BLaER1 (cell line): ENCODE results near the gene FLNB.
"Not testable (repeated sequence)": the region's sequence is repeated elsewhere in the genome, so short reads cannot be mapped to it uniquely, and the experiment has no call there.

Experiments used
- H3K27ac ChIP-seq: shearing (Covaris generic); formaldehyde crosslinking; 2 replicates; pipeline ENCODE4 v1.8.1; 2022
- H3K27me3 ChIP-seq: shearing (Covaris generic); formaldehyde crosslinking; 2 replicates; pipeline ENCODE4 v1.8.1; 2022
- H3K36me3 ChIP-seq: shearing (Covaris generic); formaldehyde crosslinking; 2 replicates; pipeline ENCODE4 v1.8.1; 2022
- H3K4me1 ChIP-seq: shearing (Covaris generic); formaldehyde crosslinking; 2 replicates; pipeline ENCODE4 v1.8.1; 2022
- H3K4me2 ChIP-seq: shearing (Covaris generic); formaldehyde crosslinking; 2 replicates; pipeline ENCODE4 v1.8.1; 2022
- H3K4me3 ChIP-seq: shearing (Covaris generic); formaldehyde crosslinking; 2 replicates; pipeline ENCODE4 v1.8.1; 2022
- H3K9ac ChIP-seq: shearing (Covaris generic); formaldehyde crosslinking; 2 replicates; pipeline ENCODE4 v1.8.1; 2022
- H3K9me3 ChIP-seq: shearing (Covaris generic); formaldehyde crosslinking; 2 replicates; pipeline ENCODE4 v1.8.1; 2022
- H4K20me1 ChIP-seq: shearing (Covaris generic); formaldehyde crosslinking; 2 replicates; pipeline ENCODE4 v1.8.1; 2022
- Cebpa-rat ChIP-seq: shearing (Covaris generic); IDR thresholded peaks from 2 replicates; pipeline ENCODE4 v1.8.1; 2022

Gene FLNB

DNA sequence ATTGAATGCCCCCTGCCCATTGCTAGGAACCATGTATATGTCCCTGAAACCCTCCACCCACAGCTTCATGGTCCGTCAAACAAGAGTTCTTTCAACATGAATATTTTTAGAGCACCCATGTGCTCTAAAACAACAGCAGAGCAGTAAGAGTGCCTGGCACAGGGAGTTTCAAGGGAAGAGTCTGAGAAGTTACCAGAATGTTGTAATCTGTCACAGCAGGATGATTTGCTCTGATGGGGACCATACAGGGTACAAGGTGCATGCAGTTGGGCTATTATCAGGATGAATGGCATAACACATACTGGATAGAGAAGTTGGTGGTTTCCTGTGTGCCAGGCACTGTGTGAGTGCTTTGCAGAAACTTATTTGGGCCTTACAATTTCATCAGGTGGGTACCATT, 27.8 kb upstream of the FLNB start:
- H3K9ac ChIP-seq = no peak overlapping the region
- no peaks in the 10 kb centered on the region for H3K27me3 ChIP-seq
- no peaks in the 10 kb centered on the region for H4K20me1 ChIP-seq
- peaks cover 53% of the 10 kb centered on the region for H3K4me1 ChIP-seq
- TF ChIP-seq Cebpa-rat = no peak
- no peaks in the 10 kb centered on the region for H3K36me3 ChIP-seq
- peak overlapping the region; percentile 43 for H3K4me2 ChIP-seq
- no peaks in the 10 kb centered on the region for H3K9me3 ChIP-seq
- no peak overlapping the region for H3K4me3 ChIP-seq
- H3K27ac ChIP-seq = peak overlapping the region; percentile 47; the same call in 1 of the 2 replicates

DNA sequence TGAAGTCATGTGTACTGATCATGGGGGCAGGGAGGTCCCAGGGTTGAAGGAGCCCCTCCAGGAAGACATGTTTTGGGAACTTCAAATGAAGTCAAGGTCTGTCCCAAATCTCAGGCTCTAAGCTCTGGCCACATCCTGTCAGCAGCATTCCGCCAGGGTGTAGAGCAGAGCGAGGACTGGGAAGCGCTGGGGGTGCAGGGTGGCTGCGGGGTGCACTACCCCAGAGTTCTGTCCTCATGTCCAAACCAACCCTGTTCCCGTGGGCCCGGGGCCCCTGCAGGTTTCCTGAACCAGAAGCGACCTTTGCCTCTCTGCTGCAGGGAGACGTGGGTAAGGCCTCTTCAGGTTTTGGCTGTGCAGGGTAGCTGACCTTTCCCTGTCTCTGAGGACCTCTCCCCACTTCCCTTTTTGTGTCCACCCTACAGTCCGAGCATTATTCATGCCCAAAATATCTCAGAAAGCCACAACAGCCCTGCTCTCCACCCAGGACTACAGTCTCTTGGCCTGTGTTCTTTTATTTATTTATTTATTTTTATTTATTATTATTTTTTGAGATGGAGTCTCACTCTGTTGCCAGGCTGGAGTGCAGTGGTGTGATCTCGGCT, 26.6 kb upstream of the FLNB start:
- peak overlapping the region; percentile 27; the same call in 1 of the 2 replicates for H3K27ac ChIP-seq
- TF ChIP-seq Cebpa-rat = no peak

DNA sequence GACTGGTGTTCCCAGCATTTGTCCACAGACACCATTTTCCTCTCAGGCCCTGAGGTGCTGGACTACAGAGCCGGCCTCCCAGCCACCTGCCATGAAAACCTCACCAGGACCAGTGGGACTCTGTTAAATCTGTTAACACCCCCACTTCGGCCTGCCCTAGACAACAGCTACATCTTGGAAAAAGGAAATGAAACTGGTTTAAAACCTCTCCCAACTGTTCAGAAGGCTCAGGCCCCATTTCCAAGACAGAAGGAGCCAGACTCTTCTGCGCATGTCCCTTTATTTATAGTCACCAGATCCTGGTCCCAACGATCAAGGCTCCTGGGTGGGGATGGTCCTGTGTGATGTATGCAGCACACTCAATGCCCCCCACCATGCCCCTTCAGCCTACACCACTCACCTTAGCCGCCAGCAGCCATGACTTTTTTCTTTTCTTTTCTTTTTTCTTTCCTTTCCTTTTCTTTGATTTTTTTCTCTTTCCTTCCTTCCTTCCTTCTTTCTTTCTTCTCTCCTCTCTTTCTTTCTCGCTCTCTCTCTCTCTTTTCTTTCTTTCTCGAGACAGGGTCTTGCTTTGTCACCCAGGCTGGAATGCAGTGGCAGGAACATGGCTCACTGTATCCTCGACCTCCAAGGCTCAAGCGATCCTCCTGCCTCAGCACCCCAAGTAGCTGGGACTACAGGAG, 25.5 kb upstream of the FLNB start:
- Histone ChIP-seq H3K27me3 (no peaks in the 10 kb centered on the region), H3K4me3 (no peak overlapping the region), H3K9me3 (no peaks in the 10 kb centered on the region), H4K20me1 (no peaks in the 10 kb centered on the region), H3K36me3 (no peaks in the 10 kb centered on the region), H3K4me2 (peak overlapping the region; percentile 79), H3K9ac (no peak overlapping the region), H3K27ac (peak overlapping the region; percentile 70), H3K4me1 (peaks cover 53% of the 10 kb centered on the region)
- TF ChIP-seq Cebpa-rat = no peak

More for the DNA sequence above, 26.6 kb upstream of the FLNB start:
- Histone ChIP-seq H3K9me3 (no peaks in the 10 kb centered on the region), H4K20me1 (no peaks in the 10 kb centered on the region), H3K27me3 (no peaks in the 10 kb centered on the region), H3K4me3 (no peak overlapping the region), H3K36me3 (no peaks in the 10 kb centered on the region), H3K4me2 (peak overlapping the region; percentile 43), H3K4me1 (peaks cover 53% of the 10 kb centered on the region), H3K9ac (no peak overlapping the region)

DNA sequence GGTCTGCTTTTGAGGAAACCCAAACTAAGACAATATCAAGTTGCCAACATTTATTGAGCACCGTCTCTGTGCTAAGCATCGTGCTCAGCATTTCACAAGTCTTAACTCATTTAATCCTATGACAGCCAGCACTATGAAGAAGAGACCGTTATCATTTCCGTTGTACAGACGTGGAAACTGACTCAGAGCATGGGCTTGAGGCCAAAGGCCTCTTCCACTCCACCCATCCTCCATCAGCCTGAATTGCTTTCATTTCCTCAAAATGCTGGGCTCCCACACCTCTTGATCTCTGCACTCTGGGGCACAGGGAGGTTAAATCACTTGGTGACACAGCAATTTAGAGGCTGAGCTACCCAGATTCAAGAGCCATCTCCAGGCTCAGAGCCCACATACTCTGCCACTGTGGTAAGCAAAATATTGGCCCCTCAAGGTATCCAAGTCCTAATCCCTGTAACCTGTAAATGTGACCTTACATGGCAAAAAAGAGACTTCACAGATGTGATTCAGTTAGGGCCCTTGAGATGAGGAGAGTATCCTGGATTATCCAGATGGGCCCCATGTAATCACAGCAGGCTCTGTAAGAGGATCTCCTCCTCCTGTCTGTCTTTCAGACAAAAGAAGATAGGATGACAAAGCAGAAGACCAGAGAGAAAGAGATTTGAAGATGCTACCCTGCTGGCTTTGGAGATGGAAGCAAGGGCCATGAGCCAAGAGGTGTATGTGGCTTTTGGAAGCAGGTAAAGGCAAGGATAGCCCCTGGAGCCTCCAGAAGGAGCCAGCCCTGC, 24.3 kb upstream of the FLNB start:
- H3K9ac ChIP-seq = no peak overlapping the region; the same call in 1 of the 2 replicates
- peak overlapping the region; percentile 70 for H3K27ac ChIP-seq
- no peak for TF ChIP-seq Cebpa-rat
- no peaks in the 10 kb centered on the region for H4K20me1 ChIP-seq
- H3K27me3 ChIP-seq = no peaks in the 10 kb centered on the region
- no peak overlapping the region for H3K4me3 ChIP-seq
- peak overlapping the region; percentile 79 for H3K4me2 ChIP-seq
- H3K9me3 ChIP-seq = no peaks in the 10 kb centered on the region
- no peaks in the 10 kb centered on the region for H3K36me3 ChIP-seq
- peaks cover 53% of the 10 kb centered on the region for H3K4me1 ChIP-seq

DNA sequence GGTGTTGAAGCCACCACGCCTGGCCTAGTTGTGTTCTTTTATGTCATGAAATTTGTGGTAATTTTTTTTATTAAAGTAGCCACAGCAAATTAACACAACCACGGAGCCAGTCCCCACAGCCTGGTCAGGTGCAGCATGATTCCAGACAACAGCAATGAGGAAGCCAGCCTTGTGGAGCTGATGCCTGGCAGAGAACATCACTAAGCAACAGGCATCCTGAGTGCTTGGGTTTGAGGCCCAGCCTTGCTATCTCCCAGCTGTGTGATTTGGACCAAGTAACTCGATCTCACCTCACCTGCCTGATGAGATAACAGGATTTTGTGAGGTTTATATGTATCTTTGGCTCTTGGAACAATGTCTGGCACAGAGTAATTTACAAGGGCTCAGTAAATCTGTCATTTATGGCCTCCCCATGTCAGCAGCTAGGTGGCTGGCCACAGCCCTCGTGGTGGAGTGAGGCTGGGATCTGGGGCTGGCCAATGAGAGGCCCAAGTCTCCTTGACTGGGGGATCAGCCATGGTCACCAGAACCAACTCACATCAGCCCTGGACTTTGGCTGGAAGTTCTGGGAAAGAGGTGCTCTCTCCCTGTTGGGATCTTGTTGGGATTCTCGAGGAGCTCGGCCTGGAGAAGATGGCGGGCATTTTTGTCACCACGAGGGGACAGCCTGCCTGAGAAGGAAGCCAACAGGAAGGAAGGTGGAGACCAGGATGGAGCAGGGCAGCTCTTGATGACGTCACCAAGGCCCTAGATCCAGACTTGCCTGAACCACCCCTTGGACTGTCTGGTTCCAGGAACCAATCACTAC, 22.8 kb upstream of the FLNB start:
- no peak for TF ChIP-seq Cebpa-rat
- no peak overlapping the region for H3K4me2 ChIP-seq
- H3K9me3 ChIP-seq = no peaks in the 10 kb centered on the region
- H4K20me1 ChIP-seq = no peaks in the 10 kb centered on the region
- no peaks in the 10 kb centered on the region for H3K36me3 ChIP-seq
- H3K27me3 ChIP-seq = no peaks in the 10 kb centered on the region
- H3K4me3 ChIP-seq = no peak overlapping the region
- peaks cover 43% of the 10 kb centered on the region for H3K4me1 ChIP-seq
- H3K9ac ChIP-seq = no peak overlapping the region
- H3K27ac ChIP-seq = no peak overlapping the region

DNA sequence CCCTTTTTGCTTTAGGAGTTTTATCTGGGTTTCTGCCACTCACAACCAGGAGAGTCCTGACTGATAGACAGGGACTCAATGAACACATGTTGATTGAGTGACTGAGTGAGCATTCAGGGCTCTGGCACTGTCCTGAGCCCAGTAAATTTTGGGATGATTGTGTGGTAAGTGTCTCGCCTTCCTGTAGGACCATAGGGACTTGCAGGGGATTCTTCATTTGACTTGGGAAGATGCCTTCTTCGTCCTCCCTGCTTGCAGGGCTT, 22.3 kb upstream of the FLNB start:
- Histone ChIP-seq H3K27ac (no peak overlapping the region), H3K4me1 (peaks cover 37% of the 10 kb centered on the region), H3K4me3 (no peak overlapping the region), H3K27me3 (no peaks in the 10 kb centered on the region), H3K4me2 (no peak overlapping the region), H3K9ac (no peak overlapping the region), H4K20me1 (no peaks in the 10 kb centered on the region), H3K9me3 (no peaks in the 10 kb centered on the region), H3K36me3 (no peaks in the 10 kb centered on the region)
- TF ChIP-seq Cebpa-rat = no peak

DNA sequence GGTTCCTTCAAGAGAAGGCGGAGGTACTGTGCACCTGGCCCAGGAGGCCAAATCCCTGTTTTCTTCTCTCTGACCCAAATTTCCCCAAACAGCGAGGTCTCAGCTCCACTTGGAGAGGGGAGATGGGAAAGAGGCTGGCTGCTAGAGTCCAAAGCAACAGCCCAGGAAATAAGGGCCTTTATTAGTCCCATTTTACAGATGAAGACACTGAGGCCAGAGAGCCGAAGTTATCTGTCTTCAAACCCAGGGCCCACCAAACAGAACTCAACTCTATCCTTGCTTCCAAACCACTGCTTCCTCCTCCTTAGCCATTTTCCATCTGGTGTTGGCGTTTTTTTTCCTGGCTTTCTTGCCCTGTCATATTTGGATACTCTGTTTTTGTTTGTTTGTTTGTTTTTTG, 22.0 kb upstream of the FLNB start:
- H3K27me3 ChIP-seq = no peaks in the 10 kb centered on the region
- H3K9me3 ChIP-seq = no peaks in the 10 kb centered on the region
- H3K4me2 ChIP-seq = no peak overlapping the region
- H3K4me3 ChIP-seq = no peak overlapping the region
- no peak overlapping the region for H3K27ac ChIP-seq
- no peaks in the 10 kb centered on the region for H3K36me3 ChIP-seq
- TF ChIP-seq Cebpa-rat = no peak
- peaks cover 34% of the 10 kb centered on the region for H3K4me1 ChIP-seq
- no peak overlapping the region for H3K9ac ChIP-seq
- H4K20me1 ChIP-seq = no peaks in the 10 kb centered on the region

DNA sequence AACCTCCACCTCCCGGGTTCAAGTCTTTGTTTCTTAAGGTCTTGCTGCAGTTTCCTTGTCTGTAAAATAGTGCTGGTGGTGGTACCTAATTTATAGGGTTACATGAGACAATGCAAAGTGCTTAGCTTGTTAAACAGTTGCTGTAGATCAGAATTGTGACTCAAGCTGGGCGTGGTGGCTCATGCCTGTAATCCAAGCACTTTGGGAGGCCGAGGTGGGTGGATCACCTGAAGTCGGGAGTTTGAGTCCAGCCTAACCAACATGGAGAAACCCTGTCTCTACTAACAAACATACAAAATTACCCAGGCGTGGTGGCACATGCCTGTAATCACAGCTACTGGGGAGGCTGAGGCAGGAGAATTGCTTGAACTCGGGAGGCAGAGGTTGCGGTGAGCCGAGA, 19.0 kb upstream of the FLNB start:
- not testable (repeated sequence) for H3K27ac ChIP-seq, H3K4me3 ChIP-seq, H3K36me3 ChIP-seq, H3K9ac ChIP-seq, H3K4me1 ChIP-seq, H3K4me2 ChIP-seq, H3K9me3 ChIP-seq, H4K20me1 ChIP-seq, H3K27me3 ChIP-seq

DNA sequence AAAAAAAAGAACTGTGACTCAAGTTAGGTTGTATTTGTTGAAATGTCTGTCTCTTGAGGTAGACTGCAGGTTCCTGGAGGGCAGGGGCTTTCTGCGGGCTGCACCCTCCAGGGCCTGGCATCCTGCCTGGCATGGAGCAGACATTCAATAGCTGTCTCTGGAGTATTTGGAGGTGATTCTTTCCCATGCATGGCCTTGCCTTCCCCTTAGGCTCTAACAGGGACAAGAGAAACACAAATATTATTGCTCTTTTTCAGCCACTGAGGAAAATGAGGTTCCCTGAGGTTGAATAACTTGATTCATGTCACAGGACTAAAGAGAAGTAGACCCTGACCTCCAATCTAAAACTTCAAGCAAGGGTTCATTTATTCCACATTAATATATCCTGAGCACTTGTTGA, 18.6 kb upstream of the FLNB start:
- Histone ChIP-seq H3K4me1 (peaks cover under 1% of the 10 kb centered on the region), H3K36me3 (no peaks in the 10 kb centered on the region), H3K9ac (no peak overlapping the region), H4K20me1 (no peaks in the 10 kb centered on the region), H3K9me3 (no peaks in the 10 kb centered on the region), H3K4me3 (no peak overlapping the region), H3K27me3 (no peaks in the 10 kb centered on the region), H3K27ac (no peak overlapping the region), H3K4me2 (no peak overlapping the region)
- no peak for TF ChIP-seq Cebpa-rat
